Measurements from ENCODE around the gene ARAP1.

GRCh38 chr11:72648384-72649136, 103.6 kb downstream of the ARAP1 start:
- TF ChIP-seq CTCF (IDR thresholded peaks at IDR 0.05) (no peak), POLR2AphosphoS5 (IDR thresholded peaks at IDR 0.05; ENCODE audit: low read depth, low read length) (no peak), TCF7L2 (IDR thresholded peaks at IDR 0.05; ENCODE audit: low read depth, low read length) (no peak), SIN3A (IDR thresholded peaks at IDR 0.05; ENCODE audit: borderline replicate concordance, insufficient read depth, low read depth, low read length) (no peak)
- TF ChIP-seq, protein P1, sequence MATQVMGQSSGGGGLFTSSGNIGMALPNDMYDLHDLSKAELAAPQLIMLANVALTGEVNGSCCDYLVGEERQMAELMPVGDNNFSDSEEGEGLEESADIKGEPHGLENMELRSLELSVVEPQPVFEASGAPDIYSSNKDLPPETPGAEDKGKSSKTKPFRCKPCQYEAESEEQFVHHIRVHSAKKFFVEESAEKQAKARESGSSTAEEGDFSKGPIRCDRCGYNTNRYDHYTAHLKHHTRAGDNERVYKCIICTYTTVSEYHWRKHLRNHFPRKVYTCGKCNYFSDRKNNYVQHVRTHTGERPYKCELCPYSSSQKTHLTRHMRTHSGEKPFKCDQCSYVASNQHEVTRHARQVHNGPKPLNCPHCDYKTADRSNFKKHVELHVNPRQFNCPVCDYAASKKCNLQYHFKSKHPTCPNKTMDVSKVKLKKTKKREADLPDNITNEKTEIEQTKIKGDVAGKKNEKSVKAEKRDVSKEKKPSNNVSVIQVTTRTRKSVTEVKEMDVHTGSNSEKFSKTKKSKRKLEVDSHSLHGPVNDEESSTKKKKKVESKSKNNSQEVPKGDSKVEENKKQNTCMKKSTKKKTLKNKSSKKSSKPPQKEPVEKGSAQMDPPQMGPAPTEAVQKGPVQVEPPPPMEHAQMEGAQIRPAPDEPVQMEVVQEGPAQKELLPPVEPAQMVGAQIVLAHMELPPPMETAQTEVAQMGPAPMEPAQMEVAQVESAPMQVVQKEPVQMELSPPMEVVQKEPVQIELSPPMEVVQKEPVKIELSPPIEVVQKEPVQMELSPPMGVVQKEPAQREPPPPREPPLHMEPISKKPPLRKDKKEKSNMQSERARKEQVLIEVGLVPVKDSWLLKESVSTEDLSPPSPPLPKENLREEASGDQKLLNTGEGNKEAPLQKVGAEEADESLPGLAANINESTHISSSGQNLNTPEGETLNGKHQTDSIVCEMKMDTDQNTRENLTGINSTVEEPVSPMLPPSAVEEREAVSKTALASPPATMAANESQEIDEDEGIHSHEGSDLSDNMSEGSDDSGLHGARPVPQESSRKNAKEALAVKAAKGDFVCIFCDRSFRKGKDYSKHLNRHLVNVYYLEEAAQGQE (IDR thresholded peaks at IDR 0.05; ENCODE audit: insufficient read depth in 1 of 2, low read depth in 2 of 2, low read length in 1 of 2): no peak

All from Panc1 (cell line).